ENCODE results near the gene IMMP2L.
"Not testable (repeated sequence)": the region's sequence is repeated elsewhere in the genome, so short reads cannot be mapped to it uniquely, and the experiment has no call there.

Gene IMMP2L

DNA sequence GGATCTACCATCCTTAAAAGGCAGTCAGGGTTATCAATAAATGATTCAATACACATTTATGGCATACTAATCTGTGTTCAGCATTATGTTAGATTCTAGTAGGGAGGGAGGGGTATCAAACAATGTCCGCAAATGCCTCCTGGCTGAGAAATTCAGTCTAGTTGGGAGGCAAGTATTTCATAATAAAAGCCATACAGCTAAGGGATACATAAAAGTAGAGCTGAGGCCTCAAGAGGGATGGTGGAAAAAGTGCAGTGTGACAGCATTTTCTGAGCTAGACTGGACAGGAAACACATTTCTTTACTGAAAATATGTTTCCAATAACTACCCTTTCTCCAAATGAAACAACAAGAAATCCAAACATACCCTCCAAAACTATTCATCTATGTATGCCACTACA is 624.1 kb downstream of the IMMP2L start:
- no peak overlapping the region for H3K4me2 ChIP-seq (ENCODE audit: low read depth, low read length, poor library complexity, severe bottlenecking)
- H3K9ac ChIP-seq (ENCODE audit: low read depth, low read length, poor library complexity, severe bottlenecking): no peak overlapping the region
- no peaks in the 10 kb centered on the region for H3K9me2 ChIP-seq (replicated peaks; ENCODE audit: low read depth, low read length)
- no peaks in the 10 kb centered on the region for H3K4me1 ChIP-seq (ENCODE audit: insufficient read depth, low read length, poor library complexity, severe bottlenecking)
- H3K36me3 ChIP-seq (ENCODE audit: insufficient read depth, low read length): no peaks in the 10 kb centered on the region
- H3K9me3 ChIP-seq (ENCODE audit: insufficient read depth, low read depth, low read length): no peaks in the 10 kb centered on the region
- H3K4me3 ChIP-seq (ENCODE audit: low read length, poor library complexity, severe bottlenecking): no peak overlapping the region
- no peak overlapping the region for H2AFZ ChIP-seq (ENCODE audit: low read length)
- no peaks in the 10 kb centered on the region for H3F3A ChIP-seq (ENCODE audit: low read depth)
- H3K79me2 ChIP-seq (ENCODE audit: insufficient read depth, low read length): no peaks in the 10 kb centered on the region
- TF ChIP-seq EZH2phosphoT487 (IDR thresholded peaks at IDR 0.05; ENCODE audit: borderline replicate concordance): no peak
- no peaks in the 10 kb centered on the region for H3K27me3 ChIP-seq (ENCODE audit: insufficient read depth, low read length, poor library complexity, severe bottlenecking)
- H4K20me1 ChIP-seq (ENCODE audit: insufficient read depth, low read length, poor library complexity, severe bottlenecking): no peaks in the 10 kb centered on the region

DNA sequence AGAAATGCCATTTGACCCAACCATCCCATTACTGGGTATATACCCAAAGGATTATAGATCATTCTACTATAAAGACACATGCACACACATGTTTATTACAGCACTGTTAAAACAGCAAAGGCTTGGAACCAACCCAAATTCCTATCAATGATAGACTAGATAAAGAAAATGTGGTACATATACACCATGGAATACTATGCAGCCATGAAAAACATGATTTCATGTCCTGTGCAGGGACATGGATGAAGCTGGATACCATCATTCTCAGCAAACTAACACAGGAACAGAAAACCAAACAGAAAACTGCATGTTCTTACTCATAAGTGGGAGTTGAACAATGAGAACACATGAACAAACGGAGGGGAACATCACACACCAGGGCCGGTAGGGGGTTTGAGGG is 625.6 kb downstream of the IMMP2L start:
- H3K4me1 ChIP-seq (ENCODE audit: insufficient read depth, low read length, poor library complexity, severe bottlenecking); H3K36me3 ChIP-seq (ENCODE audit: insufficient read depth, low read length); H2AFZ ChIP-seq (ENCODE audit: low read length); H3K79me2 ChIP-seq (ENCODE audit: insufficient read depth, low read length); H4K20me1 ChIP-seq (ENCODE audit: insufficient read depth, low read length, poor library complexity, severe bottlenecking); H3F3A ChIP-seq (ENCODE audit: low read depth); H3K9me2 ChIP-seq (replicated peaks; ENCODE audit: low read depth, low read length); H3K4me3 ChIP-seq (ENCODE audit: low read length, poor library complexity, severe bottlenecking); H3K9me3 ChIP-seq (ENCODE audit: insufficient read depth, low read depth, low read length); H3K9ac ChIP-seq (ENCODE audit: low read depth, low read length, poor library complexity, severe bottlenecking); H3K4me2 ChIP-seq (ENCODE audit: low read depth, low read length, poor library complexity, severe bottlenecking); H3K27me3 ChIP-seq (ENCODE audit: insufficient read depth, low read length, poor library complexity, severe bottlenecking): not testable (repeated sequence)

DNA sequence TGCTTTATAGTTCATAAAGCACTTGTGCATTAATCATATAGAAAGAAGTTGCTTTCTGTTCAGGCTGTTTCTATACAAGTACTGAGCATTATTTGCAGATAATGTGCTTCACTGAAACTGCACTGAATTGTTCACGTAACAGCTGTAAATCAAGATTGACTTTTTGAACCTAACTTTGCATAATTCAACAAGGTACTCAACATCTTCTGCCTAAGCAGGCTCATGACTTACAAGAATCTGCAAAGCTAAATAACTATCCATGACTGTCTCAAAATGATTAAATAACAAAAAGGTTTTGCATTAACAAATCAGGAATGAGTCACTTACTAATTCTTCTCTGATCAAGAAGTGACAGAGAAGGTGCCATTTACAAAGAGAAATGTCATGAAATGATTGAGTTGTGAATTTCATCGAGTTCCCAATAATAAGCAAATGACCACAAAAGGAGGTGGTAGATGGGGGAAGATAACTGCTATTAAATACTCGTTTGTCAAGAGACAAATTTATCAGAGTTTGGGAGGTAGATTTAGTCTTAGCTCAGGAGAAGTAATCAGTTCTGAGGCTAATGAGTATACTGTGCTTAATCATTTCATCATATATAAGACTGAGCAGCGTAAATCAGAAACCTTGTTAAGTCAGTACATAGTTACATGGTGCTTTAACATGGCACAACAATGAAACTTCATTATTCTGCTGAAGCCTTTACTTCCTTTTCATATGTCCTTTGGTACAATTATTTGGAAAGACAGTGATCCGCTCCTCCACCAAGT is 632.6 kb downstream of the IMMP2L start:
- Histone ChIP-seq H3K79me2 (ENCODE audit: insufficient read depth, low read length) (no peaks in the 10 kb centered on the region), H2AFZ (ENCODE audit: low read length) (no peak overlapping the region), H3K27me3 (ENCODE audit: insufficient read depth, low read length, poor library complexity, severe bottlenecking) (no peaks in the 10 kb centered on the region), H3F3A (ENCODE audit: low read depth) (no peaks in the 10 kb centered on the region), H4K20me1 (ENCODE audit: insufficient read depth, low read length, poor library complexity, severe bottlenecking) (no peaks in the 10 kb centered on the region), H3K4me1 (ENCODE audit: insufficient read depth, low read length, poor library complexity, severe bottlenecking) (peaks cover 12% of the 10 kb centered on the region), H3K9me2 (replicated peaks; ENCODE audit: low read depth, low read length) (no peaks in the 10 kb centered on the region), H3K4me2 (ENCODE audit: low read depth, low read length, poor library complexity, severe bottlenecking) (no peak overlapping the region), H3K9me3 (ENCODE audit: insufficient read depth, low read depth, low read length) (no peaks in the 10 kb centered on the region), H3K9ac (ENCODE audit: low read depth, low read length, poor library complexity, severe bottlenecking) (no peak overlapping the region), H3K4me3 (ENCODE audit: low read length, poor library complexity, severe bottlenecking) (no peak overlapping the region), H3K36me3 (ENCODE audit: insufficient read depth, low read length) (no peaks in the 10 kb centered on the region)
- TF ChIP-seq, protein P1, sequence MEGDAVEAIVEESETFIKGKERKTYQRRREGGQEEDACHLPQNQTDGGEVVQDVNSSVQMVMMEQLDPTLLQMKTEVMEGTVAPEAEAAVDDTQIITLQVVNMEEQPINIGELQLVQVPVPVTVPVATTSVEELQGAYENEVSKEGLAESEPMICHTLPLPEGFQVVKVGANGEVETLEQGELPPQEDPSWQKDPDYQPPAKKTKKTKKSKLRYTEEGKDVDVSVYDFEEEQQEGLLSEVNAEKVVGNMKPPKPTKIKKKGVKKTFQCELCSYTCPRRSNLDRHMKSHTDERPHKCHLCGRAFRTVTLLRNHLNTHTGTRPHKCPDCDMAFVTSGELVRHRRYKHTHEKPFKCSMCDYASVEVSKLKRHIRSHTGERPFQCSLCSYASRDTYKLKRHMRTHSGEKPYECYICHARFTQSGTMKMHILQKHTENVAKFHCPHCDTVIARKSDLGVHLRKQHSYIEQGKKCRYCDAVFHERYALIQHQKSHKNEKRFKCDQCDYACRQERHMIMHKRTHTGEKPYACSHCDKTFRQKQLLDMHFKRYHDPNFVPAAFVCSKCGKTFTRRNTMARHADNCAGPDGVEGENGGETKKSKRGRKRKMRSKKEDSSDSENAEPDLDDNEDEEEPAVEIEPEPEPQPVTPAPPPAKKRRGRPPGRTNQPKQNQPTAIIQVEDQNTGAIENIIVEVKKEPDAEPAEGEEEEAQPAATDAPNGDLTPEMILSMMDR (conservative IDR thresholded peaks at IDR 0.05; ENCODE audit: low read length): no peak
- no peak for TF ChIP-seq EZH2phosphoT487 (IDR thresholded peaks at IDR 0.05; ENCODE audit: borderline replicate concordance)

DNA sequence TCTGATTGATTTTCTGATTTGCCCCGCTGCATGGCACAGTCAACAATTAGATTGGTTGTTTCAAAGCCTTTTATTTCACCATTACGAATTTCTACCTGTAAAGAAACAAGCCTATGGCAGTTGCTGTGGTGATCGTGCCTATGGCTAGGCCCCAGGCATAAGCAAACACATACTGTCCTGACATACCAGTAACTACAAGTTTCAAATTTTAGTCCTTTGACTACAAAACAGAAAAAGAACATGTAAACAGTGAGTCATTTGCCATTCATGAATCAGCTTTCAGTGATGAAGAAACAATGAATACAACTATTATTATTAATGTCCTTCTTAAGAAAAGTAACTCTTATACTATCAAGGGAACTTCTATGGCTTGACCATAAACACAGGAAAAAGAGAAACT is 639.4 kb downstream of the IMMP2L start:
- Histone ChIP-seq H3K27me3 (ENCODE audit: insufficient read depth, low read length, poor library complexity, severe bottlenecking) (no peaks in the 10 kb centered on the region), H3K36me3 (ENCODE audit: insufficient read depth, low read length) (no peaks in the 10 kb centered on the region), H3K4me3 (ENCODE audit: low read length, poor library complexity, severe bottlenecking) (no peak overlapping the region), H3K79me2 (ENCODE audit: insufficient read depth, low read length) (no peaks in the 10 kb centered on the region), H3K9me3 (ENCODE audit: insufficient read depth, low read depth, low read length) (no peaks in the 10 kb centered on the region), H3F3A (ENCODE audit: low read depth) (no peaks in the 10 kb centered on the region), H2AFZ (ENCODE audit: low read length) (no peak overlapping the region), H3K4me1 (ENCODE audit: insufficient read depth, low read length, poor library complexity, severe bottlenecking) (peaks cover 8% of the 10 kb centered on the region), H3K9me2 (replicated peaks; ENCODE audit: low read depth, low read length) (no peaks in the 10 kb centered on the region), H3K4me2 (ENCODE audit: low read depth, low read length, poor library complexity, severe bottlenecking) (no peak overlapping the region), H3K9ac (ENCODE audit: low read depth, low read length, poor library complexity, severe bottlenecking) (no peak overlapping the region), H4K20me1 (ENCODE audit: insufficient read depth, low read length, poor library complexity, severe bottlenecking) (no peaks in the 10 kb centered on the region)
- TF ChIP-seq, protein P1 (conservative IDR thresholded peaks at IDR 0.05; ENCODE audit: low read length): no peak
- no peak for TF ChIP-seq EZH2phosphoT487 (IDR thresholded peaks at IDR 0.05; ENCODE audit: borderline replicate concordance)

All from Loucy (cell line).